Iris pigment epithelial cell (primary cell): ENCODE measurements around the gene OAS1.

ENCODE experiments used
- DNase-seq: peaks from one replicate; pipeline ENCODE4 v3.0.0-alpha.2; 2011; ENCODE audit warnings: low read depth

Gene OAS1

DNA sequence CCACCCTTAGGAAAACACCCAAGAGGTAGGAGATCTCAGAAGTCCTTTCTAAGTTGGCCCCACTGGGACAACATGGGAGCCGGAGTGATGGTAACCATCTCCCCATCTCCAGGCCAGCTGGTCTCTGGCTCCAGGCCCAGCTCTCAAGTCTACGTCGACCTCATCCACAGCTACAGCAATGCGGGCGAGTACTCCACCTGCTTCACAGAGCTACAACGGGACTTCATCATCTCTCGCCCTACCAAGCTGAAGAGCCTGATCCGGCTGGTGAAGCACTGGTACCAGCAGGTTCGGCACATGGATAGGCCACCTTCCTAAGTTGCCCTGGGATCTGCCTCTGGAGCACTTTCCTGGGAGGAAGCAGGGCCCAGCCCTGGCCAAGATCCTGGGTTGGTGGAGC is 60.5 kb downstream of the OAS1 start:
- DNase-seq: no peak

DNA sequence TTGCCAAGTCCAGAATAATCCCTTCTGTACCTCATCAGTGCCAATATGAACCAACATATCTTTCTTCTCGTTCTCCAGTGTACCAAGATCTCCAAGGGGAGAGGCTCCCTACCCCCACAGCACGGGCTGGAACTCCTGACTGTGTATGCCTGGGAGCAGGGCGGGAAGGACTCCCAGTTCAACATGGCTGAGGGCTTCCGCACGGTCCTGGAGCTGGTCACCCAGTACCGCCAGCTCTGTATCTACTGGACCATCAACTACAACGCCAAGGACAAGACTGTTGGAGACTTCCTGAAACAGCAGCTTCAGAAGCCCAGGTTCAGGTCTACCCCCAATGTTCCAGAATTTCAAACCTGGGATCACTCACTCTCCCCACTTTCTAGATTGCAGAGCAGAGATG is 61.1 kb downstream of the OAS1 start:
- no peak for DNase-seq
